Activated T-helper 9 cell treated with anti-CD3 and anti-CD28 coated beads, Interleukin-2, amount 50 U/mL, for 16 hours (primary cell): ENCODE results near the gene PLCB1.
"Not testable (repeated sequence)": the region's sequence is repeated elsewhere in the genome, so short reads cannot be mapped to it uniquely, and the experiment has no call there.

ENCODE experiments used
- DNase-seq: peaks from one replicate; pipeline ENCODE4 v3.0.0-alpha.2; 2020; ENCODE audit warnings: low read depth

The PLCB1 gene

GRCh38 chr20:8547035-8547650 is 415.1 kb downstream of the PLCB1 start:
- DNase-seq, result no peak

GRCh38 chr20:8547968-8548588 is 416.0 kb downstream of the PLCB1 start:
- DNase-seq, result no peak

- no peak for DNase-seq
Observed at GRCh38 chr20:8549192-8549591, 417.1 kb downstream of the PLCB1 start.

GRCh38 chr20:8557711-8558110 is 425.6 kb downstream of the PLCB1 start:
- DNase-seq, result no peak

- no peak for DNase-seq
Observed at GRCh38 chr20:8562356-8562755, 430.3 kb downstream of the PLCB1 start.

GRCh38 chr20:8568075-8568474 is 436.0 kb downstream of the PLCB1 start:
- DNase-seq, result no peak

GRCh38 chr20:8569766-8570165 is 437.7 kb downstream of the PLCB1 start:
- no peak for DNase-seq

GRCh38 chr20:8571611-8572010 is 439.5 kb downstream of the PLCB1 start:
- DNase-seq, result no peak

GRCh38 chr20:8573686-8574085 is 441.6 kb downstream of the PLCB1 start:
- no peak for DNase-seq

- DNase-seq, result no peak
Observed at GRCh38 chr20:8575114-8575513, 443.0 kb downstream of the PLCB1 start.

GRCh38 chr20:8578161-8578865 is 446.2 kb downstream of the PLCB1 start:
- no peak for DNase-seq

GRCh38 chr20:8579035-8579434 is 447.0 kb downstream of the PLCB1 start:
- no peak for DNase-seq

GRCh38 chr20:8581446-8582183 is 449.5 kb downstream of the PLCB1 start:
- DNase-seq, result no peak

GRCh38 chr20:8583012-8583565 is 451.0 kb downstream of the PLCB1 start:
- no peak for DNase-seq

- no peak for DNase-seq
Observed at GRCh38 chr20:8583566-8584043, 451.5 kb downstream of the PLCB1 start.

- no peak for DNase-seq
Observed at GRCh38 chr20:8587251-8587650, 455.2 kb downstream of the PLCB1 start.

GRCh38 chr20:8587810-8588209 is 455.7 kb downstream of the PLCB1 start:
- DNase-seq, result no peak

- DNase-seq, result no peak
Observed at GRCh38 chr20:8589956-8590355, 457.9 kb downstream of the PLCB1 start.

GRCh38 chr20:8600910-8601541 is 469.0 kb downstream of the PLCB1 start:
- not testable (repeated sequence) for DNase-seq

- DNase-seq, result no peak
Observed at GRCh38 chr20:8601542-8601912, 469.5 kb downstream of the PLCB1 start.

GRCh38 chr20:8602389-8603116 is 470.5 kb downstream of the PLCB1 start:
- no peak for DNase-seq
